Right lung (tissue), 5 donors: ENCODE results near the gene DOCK9. TPM values are rescaled to one million over a fixed set of nuclear protein-coding genes. Genes with fewer than 3 reads are reported as not detected.
"Not testable (repeated sequence)": the region's sequence is repeated elsewhere in the genome, so short reads cannot be mapped to it uniquely, and the experiment has no call there.

ENCODE experiments used
- DNase-seq, 2 donors: peaks; one replicate each; pipeline ENCODE4 v3.0.0-alpha.2; 2013
- polyA plus RNA-seq, 5 donors: library from polyadenylated mRNA; unstranded; fragments of 120-200 nt; gene quantifications; one replicate each; pipeline versions ENCODE4 v1.2.1 to v1.2.3, GENCODE V29; 2013; ENCODE audit warnings: inconsistent platforms in 1 of 5, low replicate concordance in 1 of 5; ENCODE audit not compliant: insufficient read length in 5 of 5, insufficient read depth in 1 of 5

Gene DOCK9
- polyA plus RNA-seq, 5 donors, result 89.5 to 123 (median 115) TPM

DNA sequence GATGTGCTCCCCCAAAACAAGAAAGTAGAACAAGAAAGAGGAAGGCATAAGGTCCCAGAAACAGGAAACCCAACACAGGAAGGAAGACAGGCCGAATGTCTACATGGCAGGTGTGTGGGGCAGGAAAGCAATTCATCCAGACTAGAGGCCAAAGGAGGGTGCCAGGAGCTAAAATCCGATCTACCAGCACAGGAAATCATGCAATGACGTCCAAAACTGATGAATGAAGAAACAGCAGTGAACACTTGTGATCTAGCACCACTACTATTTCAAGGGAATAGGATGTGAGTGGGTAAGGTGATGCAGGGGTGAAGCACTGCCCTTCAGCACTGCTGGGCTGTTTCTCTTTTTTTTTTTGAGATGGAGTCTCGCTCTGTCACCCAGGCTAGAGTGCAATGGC is 59.1 kb downstream of the DOCK9 start:
- DNase-seq, result no peak

DNA sequence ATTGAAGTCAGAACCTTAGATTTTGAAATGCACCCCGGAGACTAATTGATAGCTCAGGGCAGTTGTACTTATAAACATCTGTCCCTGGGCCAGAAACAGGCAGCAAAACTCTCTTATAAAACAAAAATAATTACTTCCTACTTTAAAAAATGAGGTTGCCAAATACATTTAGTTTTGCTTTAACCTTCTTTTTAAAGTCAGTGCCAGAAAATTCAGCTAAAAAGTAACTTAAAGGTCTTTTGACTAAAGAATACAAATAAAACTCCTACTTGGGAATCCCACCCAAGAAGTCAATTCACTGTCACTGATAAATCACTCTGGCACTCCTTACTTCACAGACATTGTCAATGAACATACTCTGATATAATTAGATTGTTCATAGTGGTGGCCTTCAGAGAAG is 60.7 kb downstream of the DOCK9 start:
- peak; percentile 25 to 40 for DNase-seq

DNA sequence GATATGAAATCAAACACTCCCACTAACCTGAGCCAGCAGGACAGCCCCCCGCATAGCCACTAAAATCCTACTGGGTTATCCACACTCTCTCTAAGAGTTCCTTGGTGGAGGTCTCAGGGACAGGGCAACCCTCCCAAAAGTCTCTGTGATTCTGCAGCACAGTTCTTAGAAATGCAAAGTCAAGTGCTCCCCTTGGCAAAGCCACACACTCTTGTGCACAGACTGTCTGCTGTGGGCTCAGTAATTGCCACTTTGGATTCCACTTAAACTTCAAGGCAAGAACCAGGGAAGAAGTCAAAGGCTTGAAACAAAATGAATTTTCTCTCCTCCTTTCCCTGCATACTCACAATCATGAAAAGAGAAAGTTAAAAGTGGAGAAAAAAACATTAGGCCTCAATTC is 61.5 kb downstream of the DOCK9 start:
- no peak for DNase-seq

DNA sequence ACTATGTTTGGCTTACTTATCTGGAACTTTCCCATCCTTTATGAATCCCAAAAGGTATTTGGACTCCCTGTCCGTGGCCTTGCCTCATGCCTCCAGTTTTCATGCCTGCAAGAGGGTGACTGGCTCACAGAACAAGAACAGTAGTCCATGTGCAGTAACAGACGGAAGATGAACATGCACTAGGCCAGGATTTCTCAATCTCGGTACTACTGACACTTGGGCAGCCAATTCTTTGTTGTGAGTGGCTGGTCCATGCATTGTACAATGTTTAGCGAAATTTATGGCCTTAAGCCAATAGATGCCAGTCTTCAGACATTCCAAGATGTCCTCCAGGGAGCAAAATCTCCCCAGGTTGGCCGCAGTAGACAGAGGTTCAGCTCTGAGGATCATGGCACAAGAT is 61.9 kb downstream of the DOCK9 start:
- DNase-seq, result no peak

DNA sequence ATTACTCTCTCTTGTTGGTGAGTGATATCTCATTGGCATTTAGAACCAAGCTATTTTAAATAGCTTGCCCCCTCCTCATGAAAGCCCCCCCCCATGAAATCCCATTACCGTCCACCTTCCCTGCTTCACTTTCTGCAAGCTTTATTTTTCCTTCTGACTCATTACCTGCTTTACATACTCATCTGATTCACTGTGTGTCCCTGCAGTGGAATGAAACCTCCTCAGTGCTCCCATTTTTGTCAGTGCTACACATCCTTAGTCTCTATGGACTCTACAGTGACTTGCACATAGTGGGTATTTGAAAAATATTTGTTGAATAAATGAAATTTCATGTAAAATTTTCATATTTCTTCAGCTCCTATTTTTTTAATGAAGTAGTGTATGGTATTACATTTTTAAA is 62.3 kb downstream of the DOCK9 start:
- DNase-seq, result no peak

DNA sequence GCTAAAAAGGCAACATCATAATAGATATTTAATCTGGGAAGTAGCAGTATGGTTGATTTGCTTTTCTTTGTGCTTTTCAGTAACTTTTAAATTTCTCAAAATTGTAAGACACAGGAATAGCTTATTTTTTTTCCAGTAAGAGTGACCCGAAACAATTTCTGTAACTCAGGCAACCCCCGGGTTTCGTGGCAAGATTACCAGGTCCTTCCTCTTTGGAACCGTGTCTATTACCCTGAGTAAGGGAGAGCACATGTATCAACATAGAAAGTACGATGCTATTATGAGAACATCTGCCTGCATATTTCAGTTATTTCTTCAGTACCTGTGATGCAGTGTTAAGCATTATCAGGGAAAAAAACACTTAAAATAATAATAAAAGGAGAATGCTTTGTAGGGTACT is 64.1 kb downstream of the DOCK9 start:
- DNase-seq, result no peak

DNA sequence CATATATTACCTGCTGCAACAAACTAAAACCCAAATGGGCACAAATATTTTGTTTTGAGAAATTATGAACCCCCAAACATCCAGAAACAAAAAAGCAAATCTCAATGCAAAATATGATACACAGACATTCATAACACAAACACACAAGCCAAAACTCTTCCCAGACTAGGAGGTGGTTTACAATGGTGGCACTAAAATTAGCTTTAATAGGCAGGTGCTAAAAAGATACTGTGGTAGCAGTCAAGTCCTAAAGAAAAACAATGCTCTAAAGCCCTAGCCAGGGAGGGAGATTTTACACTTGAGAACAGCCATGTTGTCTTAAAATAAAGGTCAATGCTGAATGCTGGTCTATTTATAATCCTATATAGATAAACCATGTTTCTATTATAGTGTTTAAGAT is 65.0 kb downstream of the DOCK9 start:
- no peak for DNase-seq

DNA sequence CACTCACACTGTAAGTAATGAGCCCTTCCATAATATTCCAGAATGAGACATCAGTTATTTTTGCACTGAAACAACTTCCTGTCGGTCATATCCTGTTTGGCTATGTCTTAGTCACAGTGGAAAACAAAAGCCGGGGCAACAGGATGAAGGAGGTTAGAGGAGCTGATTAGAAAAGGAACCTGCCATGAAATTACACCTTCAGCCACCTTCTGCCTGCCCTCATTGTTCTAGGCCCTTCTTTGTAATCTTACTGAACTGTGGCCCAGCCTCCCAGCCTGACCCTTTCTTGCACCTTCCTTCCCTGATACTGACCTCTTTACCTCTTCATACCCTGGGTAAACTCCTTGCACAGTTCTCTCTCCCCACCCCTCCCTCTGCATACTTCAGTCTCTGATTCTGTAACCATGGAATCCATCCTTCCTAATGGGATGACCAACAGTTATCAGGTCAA is 67.3 kb downstream of the DOCK9 start:
- peak in 1 of 2 donors; percentile 29 for DNase-seq

DNA sequence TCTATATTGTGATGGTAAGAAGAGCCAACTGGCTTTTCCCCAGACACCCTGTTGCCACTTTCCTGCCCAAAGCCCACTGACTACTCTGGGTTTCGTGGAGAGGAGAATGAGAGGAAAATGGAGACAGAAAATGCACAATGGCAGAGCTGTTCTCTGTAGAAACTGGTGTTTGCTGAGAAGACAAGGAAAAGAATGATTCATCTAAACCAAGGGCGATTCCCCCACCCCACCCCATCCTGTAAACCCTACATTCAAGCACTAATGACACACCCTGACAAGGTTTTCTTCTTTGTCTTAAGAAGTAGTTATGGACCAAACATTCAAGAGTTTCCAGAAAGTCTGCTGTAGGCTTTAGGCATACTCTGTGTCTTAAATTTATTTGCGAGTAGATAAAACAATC is 68.8 kb downstream of the DOCK9 start:
- no peak for DNase-seq

DNA sequence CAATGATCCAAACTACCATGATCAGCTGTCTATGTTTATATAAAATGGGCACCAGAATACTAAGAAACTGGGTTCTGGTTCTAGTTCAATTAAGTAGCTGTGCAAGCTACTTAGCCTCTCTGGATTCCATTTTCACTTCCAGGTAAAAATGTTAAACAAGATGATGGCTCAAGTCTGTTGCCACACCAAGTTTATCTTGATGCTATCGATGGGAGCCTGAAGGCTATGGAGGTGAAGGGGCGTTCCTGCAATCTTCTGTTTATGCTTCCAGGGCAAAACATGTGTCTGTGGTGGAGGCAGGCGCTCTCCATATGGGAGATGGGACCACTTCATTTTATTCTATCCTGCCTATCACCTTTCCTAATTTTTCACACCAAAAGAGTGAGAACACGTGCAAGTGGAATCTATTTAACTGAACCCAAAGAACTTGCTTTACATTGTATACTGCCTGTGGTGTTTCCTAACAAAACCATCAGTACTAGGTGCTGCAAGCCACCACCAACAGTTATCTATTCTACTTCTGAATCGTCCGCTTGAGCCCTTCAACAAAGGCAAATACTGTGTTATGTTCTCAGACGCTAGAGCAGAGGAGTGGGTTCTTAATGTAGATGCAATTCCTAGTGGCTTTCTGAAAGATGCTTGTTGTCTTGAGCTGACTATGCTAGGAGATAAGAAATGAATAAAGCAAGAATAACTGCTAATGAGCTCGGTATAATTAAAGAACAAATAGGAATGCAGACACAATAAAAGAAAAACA is 70.9 kb downstream of the DOCK9 start:
- DNase-seq, result no peak

DNA sequence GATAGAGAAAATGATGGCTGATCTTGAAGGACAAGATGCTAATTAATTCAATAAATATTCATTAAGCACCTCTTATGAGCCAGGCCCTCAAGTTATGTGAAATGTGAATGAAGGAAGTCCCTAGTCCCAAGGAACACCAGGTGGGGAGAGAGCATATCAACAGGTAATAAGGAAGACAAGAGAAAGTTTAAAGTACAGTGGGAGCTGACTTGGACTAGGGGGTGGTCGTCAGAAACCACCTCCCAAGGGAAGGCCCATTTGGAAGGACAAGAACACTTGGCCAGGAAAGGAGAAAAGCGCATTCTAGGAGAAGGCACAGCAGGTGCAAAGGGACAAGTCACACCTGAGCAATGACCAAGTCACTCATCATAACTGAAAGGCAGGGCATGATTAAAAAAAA is 72.7 kb downstream of the DOCK9 start:
- DNase-seq, result no peak

DNA sequence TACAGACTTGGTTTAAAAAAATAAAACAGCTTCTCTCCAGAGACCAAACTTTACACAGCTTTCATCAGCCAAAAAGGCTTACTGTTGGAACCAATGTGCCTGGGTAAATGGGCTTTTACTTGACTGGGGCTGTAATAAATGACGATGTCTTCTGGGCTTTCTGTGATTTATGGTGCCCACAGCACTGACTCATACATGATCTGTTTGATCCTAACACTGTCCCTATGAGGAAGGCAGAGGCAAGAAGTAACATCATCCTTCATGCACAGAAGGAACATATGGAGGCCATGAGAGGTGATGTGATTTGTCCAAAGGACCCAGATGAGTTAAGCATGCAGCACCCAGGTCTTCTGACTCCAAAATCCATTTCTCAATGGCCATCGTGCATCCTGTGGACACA is 77.4 kb downstream of the DOCK9 start:
- DNase-seq, result no peak

DNA sequence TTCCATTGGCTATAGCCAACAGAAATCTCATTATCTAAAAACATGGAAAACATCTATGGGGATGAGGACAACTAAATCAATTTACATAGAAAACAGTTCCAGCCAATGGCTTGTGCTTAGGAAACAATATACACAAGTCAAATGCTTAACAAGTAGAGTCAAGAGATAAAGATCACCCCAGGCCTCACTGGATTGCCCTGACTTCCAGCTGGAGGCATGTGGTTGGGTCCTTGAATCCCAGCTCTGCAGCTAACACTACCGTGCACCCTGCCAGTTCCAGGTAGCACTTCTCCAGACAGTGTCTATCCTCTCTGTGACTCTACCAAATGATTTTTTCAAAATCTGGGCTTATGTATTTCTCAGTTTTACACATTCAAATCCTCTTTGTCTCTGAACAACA is 80.2 kb downstream of the DOCK9 start:
- no peak for DNase-seq

DNA sequence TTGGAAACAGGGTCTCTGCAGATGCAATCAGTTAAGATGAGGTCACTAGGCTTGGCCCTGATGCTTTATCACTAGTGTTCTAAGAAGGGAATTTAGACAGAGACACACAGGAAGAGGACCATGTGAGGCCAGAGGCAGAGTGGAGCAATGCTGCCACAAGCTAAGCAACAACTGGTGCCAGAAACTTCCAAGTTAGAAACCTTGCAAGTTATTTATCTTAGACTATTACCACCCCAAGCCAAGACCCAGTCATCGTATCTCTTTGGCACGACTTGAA is 81.1 kb downstream of the DOCK9 start:
- no peak for DNase-seq

DNA sequence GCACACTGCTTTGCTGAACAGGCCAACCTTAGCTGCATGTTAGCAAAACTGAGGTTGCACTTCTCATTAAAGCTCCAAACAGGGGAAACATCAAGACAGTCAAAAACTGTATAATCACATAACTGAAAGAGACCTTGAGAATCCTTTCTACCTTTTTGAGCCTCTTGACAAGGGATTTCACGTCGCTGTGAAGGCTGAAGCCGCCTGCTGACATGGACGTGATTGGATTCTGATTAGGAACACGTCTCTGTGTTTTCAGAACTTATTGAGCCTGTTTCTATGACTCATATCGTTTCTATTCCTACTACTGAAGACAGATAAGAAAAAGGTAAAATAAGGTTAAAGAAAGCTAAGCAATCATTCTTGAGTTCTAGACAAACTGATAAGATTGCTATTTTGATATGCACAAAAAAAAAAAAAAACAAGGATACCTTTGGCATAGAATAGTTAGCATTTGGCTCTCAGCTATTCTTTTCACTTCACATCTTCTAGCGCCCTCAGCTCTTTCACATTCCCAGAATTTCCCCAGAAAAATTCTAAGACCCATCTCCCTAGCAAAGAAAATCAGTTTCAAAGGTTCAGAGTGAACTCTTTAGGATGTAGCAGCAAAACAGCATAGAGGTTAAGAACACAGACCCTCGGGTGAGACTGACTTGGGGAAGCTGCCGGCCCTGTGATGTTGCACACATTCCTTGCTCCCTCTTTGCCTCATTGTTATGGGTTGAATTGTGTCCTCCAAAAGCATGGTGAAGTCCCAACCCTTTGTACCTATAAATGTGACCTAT is 81.6 kb downstream of the DOCK9 start:
- no peak for DNase-seq

DNA sequence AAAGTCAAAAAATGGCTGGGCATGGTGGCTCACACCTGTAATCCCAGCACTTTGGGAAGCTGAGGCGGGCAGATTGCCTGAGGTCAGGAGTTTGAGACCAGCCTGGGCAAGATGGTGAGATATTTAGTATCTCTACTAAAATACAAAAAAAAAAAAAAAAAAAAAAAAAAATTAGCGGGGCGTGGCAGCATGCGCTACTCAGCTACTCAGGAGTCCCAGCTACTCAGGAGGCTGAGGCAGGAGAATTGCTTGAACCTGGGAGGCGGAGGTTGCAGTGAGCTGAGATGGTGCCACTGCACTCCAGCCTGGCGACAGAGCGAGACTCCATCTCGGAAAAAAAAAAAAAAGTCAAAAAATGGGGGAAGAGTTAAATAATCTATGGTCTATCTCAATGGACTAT is 83.0 kb downstream of the DOCK9 start:
- not testable (repeated sequence) for DNase-seq

DNA sequence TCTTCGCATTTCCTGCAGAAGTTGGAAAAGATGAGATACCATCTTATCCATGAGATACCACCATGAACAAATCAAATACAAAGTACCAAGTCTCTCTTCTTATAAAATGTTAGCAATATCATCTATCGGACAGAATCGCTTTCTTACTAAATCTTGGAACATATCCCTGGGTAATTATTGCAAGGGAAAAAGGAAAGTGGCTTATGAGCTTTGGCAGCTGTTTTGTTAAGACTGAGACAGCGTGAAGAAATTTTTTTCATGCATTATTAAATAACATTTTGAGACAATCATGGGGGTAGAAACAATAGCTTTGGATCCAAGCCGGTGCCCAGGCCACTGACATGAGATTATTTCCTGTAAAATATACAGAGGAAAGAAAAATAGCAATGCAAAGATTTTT is 84.5 kb downstream of the DOCK9 start:
- peak; percentile 61 to 67 for DNase-seq

DNA sequence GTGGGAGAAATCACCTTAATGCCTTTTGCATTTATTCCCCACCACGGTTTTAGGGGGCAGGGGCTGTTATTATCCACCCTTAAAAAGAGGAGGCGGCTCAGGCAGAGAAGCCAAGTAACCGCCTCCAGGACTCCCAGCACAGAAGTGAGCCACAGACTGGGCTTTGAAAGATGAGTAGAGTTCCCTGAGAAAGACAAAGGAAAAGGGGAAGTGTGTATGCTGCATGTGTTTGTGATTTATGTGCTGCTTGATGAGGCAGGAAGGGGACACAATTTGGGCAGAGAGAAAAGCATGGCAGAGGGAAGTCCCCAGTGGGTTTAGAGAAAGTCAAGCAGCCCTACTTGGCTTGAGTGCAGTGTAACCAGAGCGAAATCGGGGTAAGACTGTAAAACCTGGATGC is 85.0 kb downstream of the DOCK9 start:
- peak in 1 of 2 donors; percentile 25 for DNase-seq

DNA sequence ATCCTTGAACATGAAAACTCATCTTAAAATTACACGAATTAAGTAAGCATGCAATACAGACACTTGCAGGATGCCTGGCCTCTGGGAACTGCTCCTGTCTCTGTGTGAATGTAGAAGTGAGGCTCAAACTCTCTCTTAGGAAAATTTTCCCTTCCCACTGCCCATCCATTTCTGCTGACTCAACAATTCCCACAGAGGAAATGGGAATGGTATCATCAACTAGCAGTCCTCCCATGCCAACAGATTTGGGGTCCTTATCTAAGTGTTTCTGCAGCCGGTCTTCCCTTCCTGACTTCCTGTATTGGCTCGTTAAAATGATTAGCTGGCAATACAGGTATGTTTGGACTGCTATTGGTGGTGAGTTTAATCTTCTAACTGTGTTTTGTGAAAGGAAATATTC is 85.8 kb downstream of the DOCK9 start:
- DNase-seq, result no peak

DNA sequence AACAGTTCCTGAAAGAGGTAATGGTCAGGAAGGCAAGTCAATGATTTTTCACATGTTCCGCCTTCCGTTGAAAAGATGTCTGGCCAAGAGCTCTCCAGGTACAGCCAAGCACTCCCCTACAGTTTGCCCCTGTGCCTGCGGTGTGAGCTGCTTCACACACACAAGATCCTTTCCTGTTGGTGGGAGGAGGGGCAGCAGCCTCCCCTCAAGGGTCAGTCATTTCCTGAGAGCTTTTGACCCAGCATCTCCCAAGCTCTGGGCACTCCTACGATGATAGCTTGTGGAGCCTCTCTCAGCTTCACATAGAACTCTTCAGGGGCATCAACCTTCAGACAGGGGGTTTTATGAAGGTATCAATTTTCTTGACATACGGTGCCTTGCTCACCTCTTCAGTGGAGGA is 86.9 kb downstream of the DOCK9 start:
- DNase-seq, result no peak

DNA sequence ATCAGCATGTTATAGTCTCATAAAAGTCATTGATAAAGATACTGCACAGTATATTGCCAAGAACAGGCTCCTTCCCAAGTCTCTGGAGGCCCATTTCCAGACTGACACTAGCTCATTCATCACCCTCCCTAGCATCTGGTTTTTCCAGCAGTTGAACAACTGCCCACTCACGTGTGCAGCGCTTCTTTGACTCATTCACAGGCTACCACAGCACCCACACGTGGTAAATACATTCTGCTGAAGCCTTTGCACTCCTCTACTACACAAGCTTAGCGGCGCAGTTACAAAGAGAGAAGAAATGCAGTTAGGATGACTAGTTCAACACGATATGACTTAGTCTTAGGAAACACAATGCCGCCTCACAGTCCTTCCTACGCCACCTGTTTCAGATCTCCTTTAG is 87.7 kb downstream of the DOCK9 start:
- no peak for DNase-seq

DNA sequence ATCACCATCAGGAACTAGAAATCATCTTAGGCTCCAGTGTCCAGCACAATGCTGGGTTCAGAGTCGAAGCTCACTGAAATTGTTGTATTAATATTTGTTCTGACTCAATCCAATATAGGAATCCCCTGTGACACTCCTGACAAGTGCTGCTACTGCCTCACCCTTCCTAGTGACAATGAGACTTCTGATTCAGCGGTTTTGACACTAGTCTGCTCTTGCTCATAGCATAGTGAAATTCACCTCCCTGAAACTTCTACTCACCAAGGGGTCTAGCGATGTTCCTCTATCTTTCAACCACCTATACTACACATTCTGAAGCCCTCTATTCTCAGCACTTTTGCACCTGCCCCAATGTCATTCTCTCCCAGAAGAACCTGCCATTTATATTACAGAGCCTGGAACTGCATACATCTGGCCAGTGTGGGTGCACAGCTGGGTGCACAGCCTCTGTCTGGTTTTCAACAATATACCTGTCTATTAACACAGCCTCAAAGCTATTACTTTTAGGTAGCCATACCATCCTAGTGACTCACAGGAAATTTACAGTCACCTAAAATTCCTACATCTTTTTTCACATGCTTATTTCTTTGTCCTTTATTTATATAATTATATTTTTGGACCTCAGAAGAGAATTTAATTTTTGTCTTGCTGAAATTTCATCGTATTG is 88.3 kb downstream of the DOCK9 start:
- no peak for DNase-seq

DNA sequence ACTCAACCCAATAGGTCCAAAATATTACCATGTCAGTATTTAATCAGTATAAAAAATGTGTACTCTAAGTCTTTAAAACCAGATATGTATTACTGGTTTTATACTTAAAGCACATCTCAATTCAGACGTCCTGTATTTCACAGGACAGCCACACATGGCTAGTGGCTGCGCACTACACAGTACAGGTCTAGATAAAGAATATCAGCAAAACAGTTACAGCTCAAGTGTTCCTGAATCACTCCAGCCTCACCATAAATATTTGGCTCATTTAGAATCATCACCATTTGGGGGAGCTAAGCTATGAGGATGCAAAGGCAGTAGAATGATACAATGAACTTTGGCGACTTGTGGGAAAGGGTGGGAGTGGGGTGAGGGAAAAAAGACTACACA is 89.0 kb downstream of the DOCK9 start:
- no peak for DNase-seq
